GM18517 (cell line): ENCODE data around the gene GPRC5C.

Source experiments
- ATAC-seq: cut with Tn5 transposase; IDR thresholded peaks from one replicate; pipeline ENCODE4 v1.9.1; 2021; ENCODE audit warnings: mild to moderate bottlenecking, moderate library complexity; ENCODE audit not compliant: unreplicated experiment

The GPRC5C gene

GRCh38 chr17:74432424-74432690 lies 469 bp downstream of the GPRC5C start:
- no peak for ATAC-seq

GRCh38 chr17:74432766-74433391 lies 991 bp downstream of the GPRC5C start:
- no peak for ATAC-seq

- no peak for ATAC-seq
These were observed 1.7 kb downstream of the GPRC5C start for GRCh38 chr17:74433421-74434121.

GRCh38 chr17:74435775-74436359 lies 4.0 kb downstream of the GPRC5C start:
- ATAC-seq = no peak

- ATAC-seq = no peak
These were observed 5.8 kb downstream of the GPRC5C start for GRCh38 chr17:74437702-74438101.

GRCh38 chr17:74439691-74440567 lies 8.0 kb downstream of the GPRC5C start:
- no peak for ATAC-seq

- no peak for ATAC-seq
These were observed 9.6 kb downstream of the GPRC5C start for GRCh38 chr17:74441537-74441936.

GRCh38 chr17:74442291-74442669 lies 10.4 kb downstream of the GPRC5C start:
- ATAC-seq = no peak

- peak; percentile 71 for ATAC-seq
These were observed 11.0 kb downstream of the GPRC5C start for GRCh38 chr17:74442670-74443515.

- ATAC-seq = no peak
These were observed 11.8 kb downstream of the GPRC5C start for GRCh38 chr17:74443516-74444296.

GRCh38 chr17:74444406-74444805 lies 12.5 kb downstream of the GPRC5C start:
- ATAC-seq = no peak

- no peak for ATAC-seq
These were observed 13.3 kb downstream of the GPRC5C start for GRCh38 chr17:74445158-74445557.

GRCh38 chr17:74446551-74447500 lies 14.9 kb downstream of the GPRC5C start:
- peak; percentile 53 for ATAC-seq

GRCh38 chr17:74447628-74448159 lies 15.8 kb downstream of the GPRC5C start:
- ATAC-seq = no peak

GRCh38 chr17:74448756-74449155 lies 16.9 kb downstream of the GPRC5C start:
- ATAC-seq = no peak

GRCh38 chr17:74449306-74449705 lies 17.4 kb downstream of the GPRC5C start:
- ATAC-seq = no peak

- no peak for ATAC-seq
These were observed 17.9 kb downstream of the GPRC5C start for GRCh38 chr17:74449773-74450172.

GRCh38 chr17:74450231-74450630 lies 18.3 kb downstream of the GPRC5C start:
- ATAC-seq = no peak
